GM19467 (cell line): Measurements from ENCODE around the gene PLA2G2E.

Experiments used
- ATAC-seq: cut with Tn5 transposase; IDR thresholded peaks from one replicate; pipeline ENCODE4 v1.9.1; 2021; ENCODE audit warnings: mild to moderate bottlenecking, moderate library complexity; ENCODE audit not compliant: unreplicated experiment

PLA2G2E gene, protein sequence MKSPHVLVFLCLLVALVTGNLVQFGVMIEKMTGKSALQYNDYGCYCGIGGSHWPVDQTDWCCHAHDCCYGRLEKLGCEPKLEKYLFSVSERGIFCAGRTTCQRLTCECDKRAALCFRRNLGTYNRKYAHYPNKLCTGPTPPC

DNA sequence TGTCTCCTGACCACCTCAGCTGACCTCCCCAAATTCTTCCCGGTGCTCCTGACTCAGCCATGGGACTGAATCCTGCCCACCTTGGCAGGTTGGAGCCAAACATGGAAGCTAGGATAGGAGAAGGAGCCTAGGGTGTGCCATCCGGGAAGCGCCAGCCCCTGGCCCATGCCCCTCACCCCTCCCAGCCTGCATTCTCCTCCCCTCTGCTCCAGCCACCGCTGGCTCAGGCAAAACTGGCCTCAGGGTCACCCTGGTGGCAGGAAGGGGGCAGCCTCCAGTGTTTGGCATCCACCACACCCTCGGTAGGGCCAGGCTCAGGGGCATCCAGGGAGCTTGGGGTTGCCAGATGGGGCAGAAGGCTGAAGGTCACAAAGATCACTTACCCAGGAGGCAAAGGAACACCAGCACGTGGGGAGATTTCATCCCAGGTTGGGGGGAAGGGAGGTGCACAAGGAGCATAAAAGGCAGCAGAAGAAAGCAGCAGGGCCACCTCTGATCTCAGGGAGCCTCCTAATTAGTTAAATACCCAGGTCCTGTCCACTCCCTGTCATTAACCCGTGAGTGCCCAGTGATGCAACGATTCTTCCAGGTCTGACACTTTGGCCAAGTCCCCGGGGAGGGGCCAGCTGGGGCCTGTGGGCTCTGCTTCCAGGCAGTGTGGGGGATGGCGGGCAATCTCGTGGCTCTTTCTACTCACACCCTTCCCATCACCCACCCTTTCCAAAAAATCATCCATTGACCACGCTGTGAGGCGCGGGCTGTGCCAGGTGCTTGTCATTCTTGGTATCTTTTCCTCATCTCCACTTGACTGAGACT lies at the start of gene PLA2G2E:
PLA2G2E (minus strand) TSS at position 481 of the 816 bp plus-strand sequence; CDS start at position 423, 58 bp downstream.
- no peak for ATAC-seq

DNA sequence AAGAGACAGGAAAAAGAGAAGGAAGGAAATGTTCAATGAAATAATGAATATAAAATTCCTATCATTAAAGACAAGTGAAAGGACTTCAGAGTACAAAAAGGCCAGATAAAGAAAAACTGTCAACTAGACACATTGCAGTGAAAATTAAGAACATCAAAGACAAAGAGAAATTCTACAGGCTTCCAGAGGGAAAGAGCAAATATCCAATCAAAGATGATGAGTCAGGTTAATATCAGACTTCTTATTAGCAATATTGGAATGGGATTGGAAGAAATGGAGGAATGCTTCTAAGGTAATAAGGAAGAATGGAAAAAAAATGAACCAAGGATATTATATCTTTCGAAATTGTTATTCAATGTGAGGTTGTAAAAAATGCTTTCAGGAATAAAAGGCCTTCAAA lies 48.2 kb upstream of the PLA2G2E start:
- no peak for ATAC-seq

DNA sequence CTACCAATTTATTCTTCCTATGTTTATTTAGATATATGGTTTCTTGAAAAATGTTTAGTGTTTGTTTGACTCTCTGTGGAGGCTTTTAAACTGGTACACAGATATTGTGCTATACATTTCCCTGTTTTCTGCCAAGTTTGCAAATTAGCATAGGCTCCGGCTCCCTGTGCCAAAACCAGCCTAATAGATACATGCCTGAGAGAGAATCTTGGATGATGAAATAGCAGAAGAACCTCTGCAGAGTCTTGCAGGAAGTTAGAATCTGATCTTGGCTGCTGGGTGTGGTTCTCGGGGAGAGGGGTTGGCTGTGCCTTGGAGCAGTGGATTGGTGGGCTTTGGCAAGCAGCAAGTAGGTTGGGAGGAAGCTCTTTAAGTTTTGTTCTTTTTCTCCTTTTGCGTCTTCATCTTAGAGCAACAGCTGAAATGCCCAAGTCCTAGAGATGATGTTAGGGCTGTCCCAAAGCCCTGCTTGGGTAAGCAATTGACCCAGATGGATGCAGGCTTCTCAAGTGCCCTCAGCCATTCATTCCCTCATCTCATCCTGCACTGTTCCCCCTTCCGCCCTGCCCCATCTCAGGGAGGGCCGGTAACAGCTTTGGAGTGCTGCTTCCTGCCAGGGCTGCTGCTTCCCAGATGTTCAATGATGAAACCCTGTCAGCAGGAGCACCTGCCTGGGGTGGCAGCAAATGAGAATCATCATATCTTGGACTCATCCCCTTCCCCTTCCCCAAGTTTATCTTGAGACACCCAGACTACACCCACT lies 46.7 kb upstream of the PLA2G2E start:
- ATAC-seq = no peak

DNA sequence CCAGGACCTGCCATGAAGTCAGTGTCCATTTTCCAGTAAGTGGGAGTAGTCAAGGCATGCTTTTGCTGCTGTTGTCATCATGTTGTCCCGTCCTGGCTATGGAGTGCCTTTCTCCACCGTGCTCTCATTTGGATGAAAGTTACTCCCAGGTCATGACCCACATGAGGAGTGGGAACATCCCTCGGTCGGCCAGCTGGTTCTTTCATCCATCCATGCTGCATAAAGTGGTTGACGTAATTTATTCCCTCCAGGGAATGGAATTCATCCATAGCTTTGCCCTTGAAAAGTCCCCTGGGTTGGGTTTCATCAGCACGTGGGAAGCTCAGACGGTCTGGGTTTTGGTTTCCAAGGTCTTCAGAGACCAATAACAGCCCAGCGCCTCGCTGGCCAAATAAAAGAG lies 44.4 kb upstream of the PLA2G2E start:
- ATAC-seq = no peak

DNA sequence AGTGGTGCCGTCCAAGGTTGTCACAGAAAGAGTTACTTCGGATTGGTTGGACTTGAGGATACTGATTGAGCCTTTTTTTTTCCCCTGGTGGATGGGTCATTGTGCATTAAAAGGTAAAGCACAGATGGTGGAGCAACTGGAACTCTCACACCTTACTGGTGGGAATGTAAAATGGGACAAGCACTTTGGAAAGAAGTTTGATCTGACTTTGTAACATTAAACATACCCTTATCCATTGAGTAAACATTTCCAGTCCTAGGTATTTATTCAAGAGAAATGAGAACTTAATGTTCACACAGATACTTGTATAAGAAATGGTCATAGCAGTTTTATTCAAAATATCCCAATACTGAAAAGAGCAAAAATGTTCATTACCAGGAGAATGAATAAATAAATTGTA lies 41.1 kb upstream of the PLA2G2E start:
- no peak for ATAC-seq

DNA sequence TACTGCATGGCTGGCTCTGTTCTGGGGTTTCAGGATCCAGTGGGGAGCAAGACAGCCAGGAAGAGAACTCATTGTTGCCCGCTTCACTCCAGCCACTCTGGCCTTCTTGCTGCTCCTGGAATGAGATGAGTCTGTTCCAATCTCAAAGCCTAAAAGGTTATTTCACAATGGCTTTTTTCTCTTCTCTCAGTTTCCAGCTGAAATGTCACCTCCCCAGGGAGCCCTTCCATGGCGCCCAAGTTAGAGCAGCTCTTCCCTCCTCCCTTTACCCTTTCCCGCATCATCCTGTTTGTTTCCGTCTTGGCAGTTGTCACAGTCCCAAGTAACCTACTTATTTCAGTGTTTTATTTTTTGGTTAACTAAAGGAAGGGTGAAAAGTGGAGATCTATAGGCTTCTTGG lies 40.2 kb upstream of the PLA2G2E start:
- no peak for ATAC-seq

DNA sequence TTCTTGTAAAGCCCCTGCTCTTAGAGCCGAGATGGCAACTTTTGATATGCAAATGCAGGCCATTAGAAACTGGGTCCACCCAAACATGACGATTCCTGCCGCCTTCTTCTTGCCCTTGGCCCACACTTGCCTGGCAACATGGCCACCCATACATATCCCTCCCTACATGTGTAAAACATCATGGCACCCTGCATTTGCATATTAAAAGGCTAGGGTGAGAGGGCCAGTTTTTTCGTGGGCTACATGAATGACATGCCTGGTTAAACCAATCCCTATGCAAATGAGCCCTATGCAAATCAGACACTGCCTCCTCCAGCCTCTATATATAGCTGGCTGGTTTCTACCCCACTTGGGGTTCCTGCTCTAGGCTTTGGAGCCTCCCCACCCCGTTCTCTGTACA lies 37.2 kb upstream of the PLA2G2E start:
- no peak for ATAC-seq

DNA sequence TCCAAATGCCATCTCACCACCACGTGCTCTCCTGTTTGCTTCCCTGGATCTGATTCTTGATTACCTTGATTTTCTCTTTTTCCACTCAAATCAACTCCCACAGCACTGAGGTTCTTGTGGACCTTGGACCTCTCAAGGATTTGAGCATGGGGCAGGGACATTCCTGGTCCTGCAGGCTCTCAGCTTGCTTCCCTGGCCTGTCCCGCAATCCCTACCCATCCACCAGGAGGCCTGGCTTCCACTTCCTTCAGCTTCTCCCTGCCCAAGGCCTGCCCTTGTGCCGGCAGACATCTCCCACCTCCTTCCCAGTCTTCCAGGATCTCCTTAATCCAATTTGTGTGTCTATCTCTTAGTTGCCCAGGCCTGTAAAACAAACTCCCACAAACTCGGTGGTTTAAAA lies 34.4 kb upstream of the PLA2G2E start:
- no peak for ATAC-seq

DNA sequence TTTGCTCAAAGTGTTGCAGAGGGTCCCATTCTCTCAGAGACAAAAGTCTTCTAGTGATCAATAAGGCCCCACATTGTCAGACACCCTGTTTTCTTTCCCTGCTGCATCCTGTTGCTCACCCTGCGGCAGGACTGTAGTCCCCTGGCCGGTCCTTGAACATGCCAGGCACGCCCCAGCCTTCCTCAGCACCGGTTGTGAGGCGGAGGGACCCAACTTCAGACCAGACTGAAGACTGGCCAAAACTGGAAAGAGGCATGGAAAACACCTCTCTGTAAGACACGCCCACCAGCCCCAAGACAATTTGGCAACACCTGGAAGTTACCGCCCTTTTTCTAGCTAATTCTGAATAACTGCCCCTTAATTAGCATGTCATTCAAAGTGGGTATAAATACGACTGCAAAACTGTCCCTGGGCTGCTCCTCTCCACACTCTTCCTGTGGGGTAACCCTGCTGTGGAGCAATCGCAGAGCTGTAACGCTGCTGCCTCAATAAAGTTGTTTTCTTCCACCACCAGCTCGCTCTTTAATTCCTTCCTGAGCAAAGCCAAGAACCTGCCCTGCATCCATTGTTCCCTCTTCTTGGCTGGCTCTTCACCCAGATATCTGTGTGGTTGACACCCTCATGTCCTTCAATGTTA lies 32.2 kb upstream of the PLA2G2E start:
- no peak for ATAC-seq

DNA sequence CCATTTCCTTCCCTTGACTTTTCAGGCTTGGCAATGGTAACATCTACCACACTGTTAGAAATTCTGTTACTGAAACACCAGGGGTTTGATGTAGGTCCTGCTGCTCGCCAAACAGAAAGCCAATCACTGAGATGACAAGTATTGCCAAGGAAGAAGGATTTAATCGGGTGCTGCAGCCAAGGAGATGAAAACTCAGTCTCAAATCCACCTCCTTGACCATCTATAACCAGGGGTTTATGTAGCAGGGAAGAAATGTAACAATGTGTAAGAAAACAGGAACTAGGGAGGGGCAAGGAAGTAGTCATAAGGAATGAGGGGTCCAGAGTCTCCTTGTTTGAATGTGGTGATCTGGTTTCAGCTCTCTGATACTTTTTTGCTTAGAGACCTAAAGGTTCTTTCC lies 30.6 kb upstream of the PLA2G2E start:
- ATAC-seq = no peak

DNA sequence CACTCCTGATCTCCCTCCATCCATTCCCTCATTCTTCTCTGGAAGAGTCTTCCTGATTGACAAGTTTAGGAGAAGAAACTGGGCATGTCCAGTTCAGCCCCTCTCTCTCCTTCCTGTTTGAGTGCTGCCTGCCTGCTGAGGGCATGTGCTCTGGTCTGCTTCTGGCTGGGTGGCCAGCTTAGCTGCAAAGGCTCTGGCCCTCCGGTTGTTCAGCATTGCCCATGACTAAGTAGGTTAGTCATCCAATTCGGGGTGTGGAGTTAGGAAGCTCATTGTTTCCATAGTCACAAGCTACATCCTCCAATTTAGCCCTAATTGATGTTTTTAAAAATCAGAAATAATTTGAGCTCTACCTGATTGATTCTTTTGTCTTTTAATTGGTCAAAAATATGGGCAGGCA lies 25.6 kb upstream of the PLA2G2E start:
- no peak for ATAC-seq

DNA sequence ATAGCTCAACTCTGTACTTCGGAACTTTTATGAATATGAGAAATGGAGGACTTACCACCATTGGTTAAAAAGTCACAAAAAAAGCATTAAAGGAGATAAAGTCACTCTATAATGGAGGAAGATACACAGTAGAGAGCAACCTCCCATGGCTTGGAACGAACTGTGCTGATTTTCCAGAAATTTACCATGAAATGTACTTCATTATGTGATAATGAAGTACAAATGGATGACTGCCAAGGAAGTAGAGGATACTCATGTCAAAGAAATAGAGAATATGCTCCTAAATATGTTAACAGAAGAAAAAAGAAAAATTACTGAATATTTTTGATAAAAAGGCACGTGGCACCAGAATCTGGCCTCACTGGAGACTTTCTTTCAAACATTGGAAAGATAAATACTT lies 23.6 kb upstream of the PLA2G2E start:
- ATAC-seq = no peak

DNA sequence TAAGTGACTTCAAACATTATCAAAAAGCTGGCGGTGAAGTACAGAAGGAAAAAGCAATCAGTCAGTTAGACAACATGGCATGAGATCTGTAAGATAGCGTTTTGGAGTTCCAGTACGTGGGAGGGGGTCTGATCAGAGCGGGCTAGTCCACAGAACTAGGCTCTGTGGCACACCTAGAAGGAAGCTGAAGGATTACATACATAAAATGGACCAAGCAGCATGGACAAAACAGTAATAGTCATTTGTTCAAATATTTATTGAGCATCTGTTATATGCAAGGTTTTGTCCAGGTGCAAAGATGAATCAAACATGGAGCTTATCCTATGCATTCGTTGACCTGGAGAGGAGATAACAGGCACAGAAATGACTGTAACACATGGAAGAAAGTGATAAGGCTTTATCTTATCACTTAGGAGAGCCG lies 22.9 kb upstream of the PLA2G2E start:
- no peak for ATAC-seq

DNA sequence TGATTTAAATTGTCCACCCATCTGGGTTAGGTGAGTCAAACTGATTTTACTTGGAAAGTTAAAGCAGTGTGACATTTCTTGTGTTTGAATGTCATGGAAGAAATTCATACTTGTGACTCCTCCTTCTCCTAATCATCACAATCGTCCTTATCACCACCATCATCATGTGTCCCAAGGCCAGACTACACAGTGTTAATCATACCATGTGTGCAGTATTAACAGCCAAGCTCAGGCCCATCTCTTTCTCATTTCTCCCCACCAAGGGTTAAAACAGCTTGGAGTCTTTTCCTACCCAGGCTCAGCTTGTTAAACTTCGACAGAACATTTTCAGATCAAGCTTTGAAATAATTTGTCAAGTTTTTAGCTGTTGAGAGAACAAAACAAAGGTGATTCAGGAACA lies 22.5 kb upstream of the PLA2G2E start:
- no peak for ATAC-seq

DNA sequence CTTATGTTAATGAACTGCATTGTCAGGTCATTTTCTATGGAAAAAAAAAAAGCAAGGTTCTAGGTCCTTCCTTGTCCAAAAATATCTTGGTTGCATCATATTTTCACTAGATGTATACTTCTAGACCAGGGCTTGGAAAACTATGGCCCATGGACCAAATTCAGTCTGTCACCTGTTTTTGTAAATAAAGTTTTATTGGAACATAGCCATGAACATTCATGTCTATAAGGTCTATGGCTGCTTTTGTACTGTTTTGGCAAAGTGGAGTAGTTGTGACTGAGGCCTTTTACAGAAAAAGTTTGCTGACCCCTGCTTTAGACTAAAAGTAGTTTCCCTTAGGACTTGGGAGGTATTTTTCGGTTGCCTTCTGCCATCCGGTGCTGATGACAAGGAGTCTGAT lies 19.2 kb upstream of the PLA2G2E start:
- no peak for ATAC-seq

DNA sequence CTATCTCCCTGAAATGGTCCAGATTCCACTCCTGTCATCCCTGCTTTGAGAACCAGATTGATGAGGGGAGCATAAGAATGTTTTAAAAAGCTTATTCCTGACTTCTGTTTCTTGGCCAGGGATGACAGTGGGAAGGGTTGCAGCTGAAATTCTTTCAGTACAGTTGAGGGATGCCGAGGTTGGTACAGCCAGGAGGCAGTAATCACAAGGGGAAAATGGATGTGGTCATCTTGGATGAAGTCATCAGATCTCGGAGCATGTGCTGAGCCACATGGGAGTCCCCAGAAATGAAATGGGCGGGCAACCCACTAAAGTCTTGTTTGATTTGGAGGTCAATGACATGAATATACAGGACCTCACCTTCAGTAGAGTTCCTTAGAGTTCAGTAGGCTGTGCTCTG lies 18.7 kb upstream of the PLA2G2E start:
- no peak for ATAC-seq

DNA sequence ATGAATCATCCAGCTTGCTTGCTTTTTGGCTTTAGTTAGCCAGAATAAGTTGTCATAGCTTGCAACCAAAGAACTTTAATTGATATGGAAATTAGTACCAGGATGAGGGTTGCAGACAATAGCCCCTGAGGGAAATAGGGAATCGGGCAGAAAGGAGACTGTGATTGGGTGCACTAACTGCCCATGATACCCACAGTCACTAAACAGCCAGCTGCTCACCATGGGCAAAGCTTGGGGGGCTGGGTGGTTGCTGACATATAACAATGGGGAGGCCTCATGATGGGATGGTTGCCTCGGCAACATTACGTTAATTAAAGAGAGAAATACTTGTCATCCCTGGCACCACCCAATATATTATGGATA lies 17.8 kb upstream of the PLA2G2E start:
- no peak for ATAC-seq

DNA sequence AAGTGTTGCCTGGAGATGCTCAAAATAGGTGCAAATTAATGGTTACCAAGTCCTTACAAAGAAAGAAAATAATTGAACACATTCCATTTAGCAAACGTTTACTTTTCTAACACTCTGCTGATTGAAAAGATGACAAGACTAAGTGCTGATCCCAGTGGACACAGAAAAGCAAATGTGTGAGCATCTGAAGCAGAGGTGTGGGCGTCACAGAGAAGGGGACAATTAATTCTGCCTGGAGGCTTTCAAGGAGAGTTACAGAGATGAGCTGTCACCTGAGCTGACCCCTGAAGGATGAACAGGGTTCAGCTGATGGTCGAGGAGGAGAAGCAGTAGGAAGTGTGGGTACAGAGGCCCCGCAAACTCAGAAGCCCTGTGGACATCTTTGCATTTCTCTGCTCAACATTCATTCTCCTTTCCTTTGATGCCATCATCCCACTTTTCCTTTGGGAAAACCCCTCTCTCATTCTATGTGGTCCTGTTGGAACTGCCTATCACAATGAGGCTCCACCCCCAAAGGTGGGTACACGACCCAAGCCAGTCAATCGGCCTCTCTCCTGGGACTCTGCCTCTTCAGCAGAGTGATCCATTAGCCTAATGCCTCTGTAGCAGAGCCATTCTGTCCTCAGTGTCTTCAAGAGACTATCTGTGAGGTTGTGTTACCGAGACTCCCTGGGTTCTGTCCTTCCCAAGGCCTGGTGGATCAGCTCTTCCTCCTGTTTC lies 17.2 kb upstream of the PLA2G2E start:
- ATAC-seq = no peak

DNA sequence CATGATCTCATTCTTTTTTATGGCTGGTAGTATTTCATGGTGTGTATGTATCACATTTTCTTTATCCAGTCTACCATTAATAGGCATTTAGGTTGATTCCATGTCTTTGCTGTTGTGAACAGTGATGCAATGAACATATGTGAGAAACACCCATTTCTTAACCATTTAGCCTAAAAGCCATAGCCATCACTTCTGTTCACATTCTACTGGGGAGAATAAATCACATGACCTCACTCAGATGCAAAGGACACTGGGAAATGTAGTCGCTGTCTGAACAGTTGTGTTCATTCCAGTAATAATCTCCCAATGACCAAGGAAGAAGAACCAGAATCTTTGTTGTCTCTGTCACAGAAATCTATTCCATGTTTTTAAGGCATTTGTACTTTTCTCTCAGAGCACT lies 15.1 kb upstream of the PLA2G2E start:
- no peak for ATAC-seq

DNA sequence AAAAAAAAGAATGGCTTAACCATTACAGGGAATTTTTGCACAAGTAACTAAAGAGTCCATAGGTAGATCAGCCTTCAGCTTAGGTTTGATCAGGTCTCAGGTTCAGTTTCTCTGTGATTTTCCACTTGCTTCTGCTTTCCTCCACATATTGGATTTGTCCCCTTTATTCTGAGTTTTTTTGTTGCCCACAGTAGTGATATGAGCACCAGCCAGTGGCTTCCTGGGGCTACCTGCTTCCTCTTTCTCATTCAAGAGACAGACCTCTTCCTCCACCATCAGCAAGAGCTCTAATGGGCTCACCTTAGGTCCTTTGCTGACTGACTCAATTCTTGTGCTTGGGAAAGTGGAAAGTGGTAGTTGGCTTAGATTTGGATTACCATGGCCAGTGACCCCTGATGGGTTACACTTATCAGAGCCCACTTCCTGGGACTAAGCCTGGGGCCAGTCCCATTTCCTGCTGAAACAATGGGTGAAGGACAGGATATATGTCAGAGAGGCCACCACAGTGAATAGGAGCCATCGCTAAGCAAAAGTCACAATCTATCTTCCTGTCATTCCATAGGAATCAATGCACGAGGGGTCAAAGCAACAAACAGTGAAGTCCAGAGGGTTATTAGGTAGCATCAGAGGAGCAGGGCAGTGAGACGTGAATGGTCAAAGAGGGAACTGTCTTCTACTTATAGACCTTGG lies 12.8 kb upstream of the PLA2G2E start:
- ATAC-seq = no peak
